Stomach (tissue), 9 donors: ENCODE data around the gene EDN3. TPM values are rescaled to one million over a fixed set of nuclear protein-coding genes. Genes with fewer than 3 reads are reported as not detected.

ENCODE experiments used
- DNase-seq, 2 donors: peaks; one replicate each; pipeline versions ENCODE4 v3.0.0 to v3.0.0-alpha.2; 2013 to 2019
- H3K27ac ChIP-seq, 5 donors: fragments of 200-600 bp in 4 of 5; sonication (generic) in 4 of 5; one replicate each; pipeline ENCODE4 v1.5.1; 2013 to 2019; ENCODE audit warnings: mild to moderate bottlenecking in 1 of 5, moderate library complexity in 1 of 5
- H3K27me3 ChIP-seq, 3 donors: fragments of 200-600 bp; sonication (generic); one replicate each; pipeline ENCODE4 v1.5.1; 2017 to 2019; ENCODE audit warnings: mixed run types in 1 of 3
- H3K36me3 ChIP-seq, 4 donors: fragments of 200-600 bp; sonication (generic); 1 replicate in 3 of 4; 2 replicates in 1 of 4; pipeline ENCODE4 v1.5.1; 2016 to 2019
- H3K4me1 ChIP-seq, 4 donors: fragments of 200-600 bp; sonication (generic); one replicate each; pipeline ENCODE4 v1.5.1; 2016 to 2019
- H3K4me3 ChIP-seq, 4 donors: fragments of 200-600 bp; sonication (generic) in 3 of 4; one replicate each; pipeline ENCODE4 v1.5.1; 2016 to 2019; ENCODE audit warnings: mild to moderate bottlenecking in 1 of 4
- H3K9me3 ChIP-seq, 4 donors: fragments of 200-600 bp; sonication (generic); one replicate each; pipeline ENCODE4 v1.5.1; 2016 to 2019
- CTCF ChIP-seq, 7 experiments: fragments of 450-650 bp in 4 of 7; fragments of 200-600 bp in 3 of 7; sonication (generic) in 3 of 7; IDR thresholded peaks; one replicate each; pipeline ENCODE4 v1.5.1; 2016 to 2019; ENCODE audit warnings: antibody characterized with exemption in 7 of 7, control low read depth in 2 of 7, mild to moderate bottlenecking in 1 of 7
- EP300 ChIP-seq: sonication (generic); formaldehyde crosslinking; IDR thresholded peaks from one replicate; pipeline ENCODE4 v1.6.1; 2017; ENCODE audit warnings: antibody characterized with exemption
- POLR2A ChIP-seq, 4 donors: fragments of 450-650 bp; IDR thresholded peaks; one replicate each; pipeline ENCODE4 v1.6.1; 2016; ENCODE audit warnings: antibody characterized with exemption in 4 of 4, control low read depth in 2 of 4, mild to moderate bottlenecking in 1 of 4, moderate library complexity in 1 of 4
- POLR2AphosphoS5 ChIP-seq, 3 donors: sonication (generic); formaldehyde crosslinking; IDR thresholded peaks; one replicate each; pipeline ENCODE4 v1.6.1; 2016; ENCODE audit warnings: antibody characterized with exemption in 3 of 3
- WGBS, 5 donors: extraction: QIAGEN DNeasy Blood & Tissue Kit in 3 of 5; methylation state at CpG; one replicate each; pipeline versions ENCODE4 v1.1.5 to v1.1.7; 2013 to 2018; 5-methylcytosine and 5-hydroxymethylcytosine counted together
- intact Hi-C: fragments of 100-400 bp; cut with DNase I; formaldehyde crosslinking; loops from one replicate; pipeline ENCODE4 v1.15.1; 2023; ENCODE audit warnings: low total_unique reads
- polyA plus RNA-seq, 3 donors: library from polyadenylated mRNA; stranded (reverse); fragments of 200-250 nt; gene quantifications; one replicate each; pipeline ENCODE4 v1.2.3, GENCODE V29; 2013
- total RNA-seq, 5 donors: library from RNA; depleted of rRNA; stranded (reverse); fragments of >200 nt; gene quantifications; one replicate each; pipeline versions ENCODE4 v1.1.0 to v1.2.3, GENCODE V29; 2014 to 2016
- donor health status: healthy with polysubstance abuse.
- donor health status: Bipolar disorder and iron deficiency.
- donor health status: healthy.

Gene EDN3
- total and polyA plus RNA-seq, 8 donors, result 2.0 to 20.0 (median 4.4) TPM; not detected in 4

- H3K4me1 ChIP-seq, result peaks cover 0 to 9% (median 0%) of the 10 kb centered on the region in 4 donors
- H3K27ac ChIP-seq, result no peak overlapping the region
- no peak overlapping the region for H3K4me3 ChIP-seq
- no peaks in the 10 kb centered on the region for H3K36me3 ChIP-seq
- H3K27me3 ChIP-seq, result peaks cover 0 to 36% (median 0%) of the 10 kb centered on the region in 3 donors
- intact Hi-C loops, result no loop called here
- 79 to 92% (median 84%) methylated on average over 3 of the region's 3 CpGs for WGBS, 5 donors
- no peaks in the 10 kb centered on the region for H3K9me3 ChIP-seq
- DNase-seq, result no peak
- TF ChIP-seq POLR2AphosphoS5 (IDR thresholded peaks at IDR 0.05) (no peak), EP300 (no peak), POLR2A (IDR thresholded peaks at IDR 0.05) (no peak), CTCF (IDR thresholded peaks at IDR 0.05) (no peak)
Observed at GRCh38 chr20:59307270-59307669, 6.9 kb downstream of the EDN3 start.

- Histone ChIP-seq H3K4me3 (no peak overlapping the region), H3K9me3 (no peaks in the 10 kb centered on the region), H3K36me3 (no peaks in the 10 kb centered on the region), H3K27ac (no peak overlapping the region), H3K4me1 (peaks cover 0 to 9% (median 0%) of the 10 kb centered on the region in 4 donors), H3K27me3 (peaks cover 0 to 23% (median 0%) of the 10 kb centered on the region in 3 donors)
- TF ChIP-seq POLR2A (IDR thresholded peaks at IDR 0.05), result no peak
- no peak for TF ChIP-seq CTCF (IDR thresholded peaks at IDR 0.05)
- TF ChIP-seq EP300, result no peak
- no peak for TF ChIP-seq POLR2AphosphoS5 (IDR thresholded peaks at IDR 0.05)
- 39 to 60% (median 51%) methylated on average over 8 to 10 of the region's 10 CpGs for WGBS, 5 donors
- peak; percentile 29 to 79 for DNase-seq
- intact Hi-C loops, result no loop called here
Observed at GRCh38 chr20:59308493-59309201, 8.2 kb downstream of the EDN3 start.

GRCh38 chr20:59309218-59309617 lies 8.8 kb downstream of the EDN3 start:
- 55 to 65% (median 56%) methylated on average over 3 of the region's 3 CpGs for WGBS, 5 donors
- TF ChIP-seq EP300 (no peak), CTCF (IDR thresholded peaks at IDR 0.05) (no peak), POLR2A (IDR thresholded peaks at IDR 0.05) (no peak), POLR2AphosphoS5 (IDR thresholded peaks at IDR 0.05) (no peak)
- Histone ChIP-seq H3K4me1 (peaks cover 0 to 9% (median 0%) of the 10 kb centered on the region in 4 donors), H3K4me3 (no peak overlapping the region), H3K27ac (no peak overlapping the region), H3K9me3 (no peaks in the 10 kb centered on the region), H3K27me3 (peaks cover 0 to 19% (median 0%) of the 10 kb centered on the region in 3 donors), H3K36me3 (no peaks in the 10 kb centered on the region)
- intact Hi-C loops, result no loop called here
- DNase-seq, result no peak

- DNase-seq, result peak in 1 of 2 donors; percentile 39
- intact Hi-C loops, result no loop called here
- H3K4me3 ChIP-seq, result no peak overlapping the region
Observed at GRCh38 chr20:59314997-59315396, 14.6 kb downstream of the EDN3 start.

More at GRCh38 chr20:59314997-59315396, 14.6 kb downstream of the EDN3 start:
- Histone ChIP-seq H3K4me1 (no peaks in the 10 kb centered on the region), H3K36me3 (no peaks in the 10 kb centered on the region), H3K27ac (no peak overlapping the region), H3K9me3 (no peaks in the 10 kb centered on the region), H3K27me3 (peaks cover 0 to 3% (median 0%) of the 10 kb centered on the region in 3 donors)
- WGBS, 5 donors, result 35 to 48% (median 42%) methylated on average over 2 of the region's 2 CpGs
- TF ChIP-seq POLR2A (IDR thresholded peaks at IDR 0.05) (no peak), POLR2AphosphoS5 (IDR thresholded peaks at IDR 0.05) (no peak), EP300 (no peak)
